ENCODE measurements around the gene WARS2.

GRCh38 chr1:119140177-119141019 lies at the start of gene WARS2:
- TF ChIP-seq EZH2 (IDR thresholded peaks at IDR 0.05; ENCODE audit: borderline replicate concordance, low read length) = no peak
- TF ChIP-seq CTCF (IDR thresholded peaks at IDR 0.05; ENCODE audit: low read length) = no peak

Data from OCI-LY1 (cell line).